Measurements from ENCODE around the gene CBFA2T2. TPM values are rescaled to one million over a fixed set of nuclear protein-coding genes. Genes with fewer than 3 reads are reported as not detected.
A peak's percentile ranks its signal among the peaks of the same experiment; 100 is the strongest.

CBFA2T2 gene
- polyA plus RNA-seq, 4 donors: 6.5 to 30.3 (median 9.2) TPM

- 16 to 36% (median 26%) methylated on average over 5 of the region's 5 CpGs for WGBS, 3 donors
- FAIRE-seq: no peak
- Histone ChIP-seq H3K4me1 (ENCODE audit: control insufficient read depth in 3 of 3, insufficient read depth in 2 of 3, low read depth in 1 of 3, low read length in 2 of 3) (peaks cover 0 to 6% (median 0%) of the 10 kb centered on the region in 3 donors), H3K36me3 (ENCODE audit: control insufficient read depth in 3 of 3, insufficient read depth in 2 of 3, low read depth in 1 of 3, low read length in 3 of 3) (peaks cover 0 to 21% (median 0%) of the 10 kb centered on the region in 3 donors), H3K4me3 (ENCODE audit: low read depth in 1 of 3, low read length in 3 of 3) (peak overlapping the region in 2 of 3 donors; percentile 2 to 4), H3K27me3 (ENCODE audit: control insufficient read depth in 3 of 3, insufficient read depth in 3 of 3, low read length in 3 of 3) (no peaks in the 10 kb centered on the region), H3K27ac (ENCODE audit: low read depth in 1 of 3, low read length in 2 of 3) (peak overlapping the region in 1 of 3 donors; percentile 47), H3K9me3 (ENCODE audit: control insufficient read depth in 2 of 2, insufficient read depth in 1 of 2, low read depth in 1 of 2, low read length in 1 of 2) (no peaks in the 10 kb centered on the region)
- DNase-seq: peak; percentile 91 to 95
Observed at GRCh38 chr20:33561692-33562601, 72.1 kb downstream of the CBFA2T2 start.

GRCh38 chr20:33563788-33564187, 73.9 kb downstream of the CBFA2T2 start:
- Histone ChIP-seq H3K36me3 (ENCODE audit: control insufficient read depth in 3 of 3, insufficient read depth in 2 of 3, low read depth in 1 of 3, low read length in 3 of 3) (peaks cover 0 to 11% (median 0%) of the 10 kb centered on the region in 3 donors), H3K27ac (ENCODE audit: low read depth in 1 of 3, low read length in 2 of 3) (no peak overlapping the region), H3K27me3 (ENCODE audit: control insufficient read depth in 3 of 3, insufficient read depth in 3 of 3, low read length in 3 of 3) (no peaks in the 10 kb centered on the region), H3K4me3 (ENCODE audit: low read depth in 1 of 3, low read length in 3 of 3) (no peak overlapping the region), H3K4me1 (ENCODE audit: control insufficient read depth in 3 of 3, insufficient read depth in 2 of 3, low read depth in 1 of 3, low read length in 2 of 3) (peaks cover 0 to 6% (median 4%) of the 10 kb centered on the region in 3 donors), H3K9me3 (ENCODE audit: control insufficient read depth in 2 of 2, insufficient read depth in 1 of 2, low read depth in 1 of 2, low read length in 1 of 2) (no peaks in the 10 kb centered on the region)
- DNase-seq: no peak
- no peak for FAIRE-seq
- 89 to 91% (median 89%) methylated on average over 8 of the region's 8 CpGs for WGBS, 3 donors

- 60 to 77% (median 75%) methylated on average over 7 of the region's 7 CpGs for WGBS, 3 donors
- H3K27ac ChIP-seq (ENCODE audit: low read depth in 1 of 3, low read length in 2 of 3): no peak overlapping the region
- H3K4me1 ChIP-seq (ENCODE audit: control insufficient read depth in 3 of 3, insufficient read depth in 2 of 3, low read depth in 1 of 3, low read length in 2 of 3): peaks cover 3 to 12% (median 4%) of the 10 kb centered on the region in 3 donors
Observed at GRCh38 chr20:33566781-33567603, 77.1 kb downstream of the CBFA2T2 start.

GRCh38 chr20:33567949-33568348, 78.1 kb downstream of the CBFA2T2 start:
- no peak for FAIRE-seq
- Histone ChIP-seq H3K27ac (ENCODE audit: low read depth in 1 of 3, low read length in 2 of 3) (no peak overlapping the region), H3K36me3 (ENCODE audit: control insufficient read depth in 3 of 3, insufficient read depth in 2 of 3, low read depth in 1 of 3, low read length in 3 of 3) (peaks cover 0 to 7% (median 0%) of the 10 kb centered on the region in 3 donors), H3K4me3 (ENCODE audit: low read depth in 1 of 3, low read length in 3 of 3) (no peak overlapping the region), H3K27me3 (ENCODE audit: control insufficient read depth in 3 of 3, insufficient read depth in 3 of 3, low read length in 3 of 3) (no peaks in the 10 kb centered on the region), H3K9me3 (ENCODE audit: control insufficient read depth in 2 of 2, insufficient read depth in 1 of 2, low read depth in 1 of 2, low read length in 1 of 2) (no peaks in the 10 kb centered on the region), H3K4me1 (ENCODE audit: control insufficient read depth in 3 of 3, insufficient read depth in 2 of 3, low read depth in 1 of 3, low read length in 2 of 3) (peaks cover 3 to 7% (median 4%) of the 10 kb centered on the region in 3 donors)
- whole genome bisulfite sequencing, 3 donors: 96 to 100% (median 96%) methylated on average over 4 of the region's 4 CpGs
- DNase-seq: no peak

More at GRCh38 chr20:33566781-33567603, 77.1 kb downstream of the CBFA2T2 start:
- FAIRE-seq (no peak), DNase-seq (no peak)
- Histone ChIP-seq H3K9me3 (ENCODE audit: control insufficient read depth in 2 of 2, insufficient read depth in 1 of 2, low read depth in 1 of 2, low read length in 1 of 2) (no peaks in the 10 kb centered on the region), H3K36me3 (ENCODE audit: control insufficient read depth in 3 of 3, insufficient read depth in 2 of 3, low read depth in 1 of 3, low read length in 3 of 3) (peaks cover 0 to 7% (median 0%) of the 10 kb centered on the region in 3 donors), H3K4me3 (ENCODE audit: low read depth in 1 of 3, low read length in 3 of 3) (no peak overlapping the region), H3K27me3 (ENCODE audit: control insufficient read depth in 3 of 3, insufficient read depth in 3 of 3, low read length in 3 of 3) (no peaks in the 10 kb centered on the region)

- Histone ChIP-seq H3K4me1 (ENCODE audit: control insufficient read depth in 3 of 3, insufficient read depth in 2 of 3, low read depth in 1 of 3, low read length in 2 of 3) (peaks cover 3 to 7% (median 4%) of the 10 kb centered on the region in 3 donors), H3K36me3 (ENCODE audit: control insufficient read depth in 3 of 3, insufficient read depth in 2 of 3, low read depth in 1 of 3, low read length in 3 of 3) (peaks cover 0 to 7% (median 0%) of the 10 kb centered on the region in 3 donors), H3K27me3 (ENCODE audit: control insufficient read depth in 3 of 3, insufficient read depth in 3 of 3, low read length in 3 of 3) (no peaks in the 10 kb centered on the region), H3K9me3 (ENCODE audit: control insufficient read depth in 2 of 2, insufficient read depth in 1 of 2, low read depth in 1 of 2, low read length in 1 of 2) (no peaks in the 10 kb centered on the region), H3K27ac (ENCODE audit: low read depth in 1 of 3, low read length in 2 of 3) (no peak overlapping the region), H3K4me3 (ENCODE audit: low read depth in 1 of 3, low read length in 3 of 3) (no peak overlapping the region)
- peak; percentile 32 to 33 for DNase-seq
- WGBS, 3 donors: 53 to 79% (median 74%) methylated on average over 6 to 9 of the region's 9 CpGs
- no peak for FAIRE-seq
Observed at GRCh38 chr20:33568378-33568777, 78.5 kb downstream of the CBFA2T2 start.

GRCh38 chr20:33568868-33569801, 79.2 kb downstream of the CBFA2T2 start:
- H3K36me3 ChIP-seq (ENCODE audit: control insufficient read depth in 3 of 3, insufficient read depth in 2 of 3, low read depth in 1 of 3, low read length in 3 of 3): peaks cover 0 to 7% (median 0%) of the 10 kb centered on the region in 3 donors
- 37 to 50% (median 46%) methylated on average over 3 of the region's 3 CpGs for WGBS, 3 donors
- H3K4me3 ChIP-seq (ENCODE audit: low read depth in 1 of 3, low read length in 3 of 3): no peak overlapping the region
- no peak overlapping the region for H3K27ac ChIP-seq (ENCODE audit: low read depth in 1 of 3, low read length in 2 of 3)
- H3K4me1 ChIP-seq (ENCODE audit: control insufficient read depth in 3 of 3, insufficient read depth in 2 of 3, low read depth in 1 of 3, low read length in 2 of 3): peaks cover 3 to 7% (median 4%) of the 10 kb centered on the region in 3 donors
- FAIRE-seq (no peak), DNase-seq (no peak)
- H3K27me3 ChIP-seq (ENCODE audit: control insufficient read depth in 3 of 3, insufficient read depth in 3 of 3, low read length in 3 of 3): no peaks in the 10 kb centered on the region
- H3K9me3 ChIP-seq (ENCODE audit: control insufficient read depth in 2 of 2, insufficient read depth in 1 of 2, low read depth in 1 of 2, low read length in 1 of 2): no peaks in the 10 kb centered on the region

GRCh38 chr20:33569802-33570391, 80.0 kb downstream of the CBFA2T2 start:
- Histone ChIP-seq H3K27me3 (ENCODE audit: control insufficient read depth in 3 of 3, insufficient read depth in 3 of 3, low read length in 3 of 3) (no peaks in the 10 kb centered on the region), H3K36me3 (ENCODE audit: control insufficient read depth in 3 of 3, insufficient read depth in 2 of 3, low read depth in 1 of 3, low read length in 3 of 3) (peaks cover 0 to 2% (median 0%) of the 10 kb centered on the region in 3 donors), H3K4me1 (ENCODE audit: control insufficient read depth in 3 of 3, insufficient read depth in 2 of 3, low read depth in 1 of 3, low read length in 2 of 3) (peaks cover 3 to 7% (median 4%) of the 10 kb centered on the region in 3 donors), H3K9me3 (ENCODE audit: control insufficient read depth in 2 of 2, insufficient read depth in 1 of 2, low read depth in 1 of 2, low read length in 1 of 2) (no peaks in the 10 kb centered on the region), H3K4me3 (ENCODE audit: low read depth in 1 of 3, low read length in 3 of 3) (no peak overlapping the region), H3K27ac (ENCODE audit: low read depth in 1 of 3, low read length in 2 of 3) (no peak overlapping the region)
- no peak for DNase-seq
- FAIRE-seq: no peak
- WGBS, 3 donors: 92 to 98% (median 94%) methylated on average over 5 of the region's 5 CpGs

Measured in small intestine (tissue), 7 donors.